Hepatocyte (in vitro differentiated cells): ENCODE data around the gene SHROOM1. TPM values are rescaled to one million over a fixed set of nuclear protein-coding genes. Genes with fewer than 3 reads are reported as not detected.

Source experiments
- DNase-seq: peaks from one replicate; pipeline ENCODE4 v3.0.0-alpha.2; 2016; ENCODE audit warnings: low spot score
- H2AFZ ChIP-seq: fragments of 200-600 bp; sonication (generic); 2 replicates; pipeline ENCODE4 v1.6.0; 2016; ENCODE audit warnings: antibody characterized with exemption, mild to moderate bottlenecking
- H3K27ac ChIP-seq: fragments of 200-600 bp; sonication (generic); 2 replicates; pipeline ENCODE4 v1.5.1; 2016; ENCODE audit warnings: mild to moderate bottlenecking
- H3K27me3 ChIP-seq: fragments of 200-600 bp; sonication (generic); 2 replicates; pipeline ENCODE4 v1.6.1; 2016
- H3K36me3 ChIP-seq: fragments of 200-600 bp; sonication (generic); replicated peaks from 2 replicates; pipeline ENCODE4 v1.5.1; 2016; ENCODE audit warnings: low read depth; ENCODE audit not compliant: insufficient read depth
- H3K4me1 ChIP-seq: fragments of 200-600 bp; sonication (generic); 2 replicates; pipeline ENCODE4 v1.5.1; 2016; ENCODE audit warnings: mild to moderate bottlenecking, moderate library complexity; ENCODE audit not compliant: insufficient read depth
- H3K4me2 ChIP-seq: fragments of 200-600 bp; sonication (generic); 2 replicates; pipeline ENCODE4 v1.6.0; 2016
- H3K4me3 ChIP-seq: fragments of 200-600 bp; sonication (generic); 2 replicates; pipeline ENCODE4 v1.5.1; 2016; ENCODE audit warnings: mild to moderate bottlenecking
- H3K79me2 ChIP-seq: fragments of 200-600 bp; sonication (generic); 2 replicates; pipeline ENCODE4 v1.6.0; 2017; ENCODE audit warnings: mild to moderate bottlenecking
- H3K9me2 ChIP-seq: fragments of 200-600 bp; sonication (generic); replicated peaks from 2 replicates; pipeline ENCODE4 v1.6.0; 2017; ENCODE audit warnings: mild to moderate bottlenecking; ENCODE audit not compliant: insufficient read depth
- H3K9me3 ChIP-seq: fragments of 200-600 bp; sonication (generic); 2 replicates; pipeline ENCODE4 v1.5.1; 2016; ENCODE audit warnings: low read depth, mild to moderate bottlenecking
- H4K20me1 ChIP-seq: fragments of 200-600 bp; sonication (generic); 2 replicates; pipeline ENCODE4 v1.6.0; 2016; ENCODE audit warnings: mild to moderate bottlenecking; ENCODE audit not compliant: insufficient read depth, poor library complexity, severe bottlenecking
- EZH2 ChIP-seq: fragments of 200-600 bp; sonication (generic); IDR thresholded peaks from 2 replicates; pipeline ENCODE4 v1.6.1; 2016; ENCODE audit warnings: antibody characterized with exemption, mild to moderate bottlenecking, borderline replicate concordance
- EZH2phosphoT487 ChIP-seq: fragments of 200-600 bp; sonication (generic); IDR thresholded peaks from one replicate; pipeline ENCODE4 v1.6.1; 2018; ENCODE audit warnings: antibody characterized with exemption, mild to moderate bottlenecking, low read depth, moderate library complexity; ENCODE audit not compliant: unreplicated experiment, severe bottlenecking
- WGBS: methylation state at CpG from one replicate; pipeline ENCODE4 v1.1.6; 2016; ENCODE audit warnings: low lambda C conversion rate; ENCODE audit errors: missing lambda C conversion rate; 5-methylcytosine and 5-hydroxymethylcytosine counted together
- polyA plus RNA-seq: library from polyadenylated mRNA; unstranded; fragments of >200 nt; fragmentation: Nextera tagmentation; extraction: Ambion mirVana; gene quantifications from 2 replicates; pipeline ENCODE4 v1.2.1, GENCODE V29; 2016
- total RNA-seq: library from RNA; depleted of rRNA; stranded (reverse); fragments of >200 nt; gene quantifications from 2 replicates; pipeline ENCODE4 v1.2.3, GENCODE V29; 2014
- TF ChIP-seq, protein P1 (sequence below): fragments of 200-600 bp; sonication (generic); IDR thresholded peaks from 2 replicates; pipeline ENCODE4 v1.5.1; 2016; ENCODE audit warnings: antibody characterized with exemption, mild to moderate bottlenecking; ENCODE audit not compliant: poor library complexity

Gene SHROOM1
- total and polyA plus RNA-seq, 2 experiments from 2014 or later: 10.0 to 19.2 TPM

DNA sequence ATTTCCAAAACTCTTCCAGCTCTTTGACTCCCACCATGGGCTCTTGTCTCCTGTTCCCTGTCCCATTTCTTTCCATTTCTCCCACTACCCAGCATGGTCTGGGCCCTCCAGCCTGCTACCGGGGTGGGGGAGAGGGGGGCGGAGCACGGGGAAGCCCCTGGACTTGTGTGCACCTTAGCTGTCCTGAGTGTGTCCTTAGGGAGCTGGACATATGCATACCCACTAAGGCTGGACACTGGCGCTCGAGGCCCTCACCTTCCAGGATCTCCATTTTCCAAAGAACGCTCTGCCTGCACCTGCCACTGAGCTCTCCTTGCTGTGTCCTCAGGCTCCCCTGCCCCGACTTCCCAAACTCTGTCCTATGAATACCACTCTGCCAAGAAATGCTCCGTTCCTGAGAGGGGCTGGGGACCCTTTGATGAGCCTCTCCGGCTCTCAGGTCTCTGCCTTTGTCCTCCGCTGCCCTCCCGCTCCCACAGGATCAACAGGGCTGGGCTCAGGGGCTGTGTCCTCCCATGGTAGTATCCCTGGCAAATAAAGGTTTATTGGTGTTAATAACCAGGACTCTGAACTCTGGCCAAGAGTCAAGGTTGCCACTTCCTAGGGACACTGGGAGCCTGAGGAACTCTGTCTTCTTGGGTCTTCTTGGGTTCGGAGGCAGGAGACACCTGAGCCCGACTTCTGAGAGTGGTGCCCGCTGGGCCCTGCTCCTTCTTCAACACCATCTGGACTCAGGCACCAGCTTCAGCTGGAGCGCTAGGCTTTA, 831 bp upstream of the SHROOM1 start:
- Histone ChIP-seq H4K20me1 (no peaks in the 10 kb centered on the region), H3K27ac (peak overlapping the region; percentile 86), H3K4me2 (peak overlapping the region; percentile 88), H2AFZ (peak overlapping the region; percentile 72), H3K79me2 (peaks cover 16% of the 10 kb centered on the region), H3K9me3 (no peaks in the 10 kb centered on the region), H3K27me3 (no peaks in the 10 kb centered on the region), H3K9me2 (no peaks in the 10 kb centered on the region), H3K4me1 (peaks cover 4% of the 10 kb centered on the region), H3K36me3 (no peaks in the 10 kb centered on the region), H3K4me3 (no peak overlapping the region)
- WGBS: 88% methylated on average over 15 of the region's 15 CpGs
- DNase-seq: no peak
- TF ChIP-seq EZH2: no peak
- TF ChIP-seq, protein P1, sequence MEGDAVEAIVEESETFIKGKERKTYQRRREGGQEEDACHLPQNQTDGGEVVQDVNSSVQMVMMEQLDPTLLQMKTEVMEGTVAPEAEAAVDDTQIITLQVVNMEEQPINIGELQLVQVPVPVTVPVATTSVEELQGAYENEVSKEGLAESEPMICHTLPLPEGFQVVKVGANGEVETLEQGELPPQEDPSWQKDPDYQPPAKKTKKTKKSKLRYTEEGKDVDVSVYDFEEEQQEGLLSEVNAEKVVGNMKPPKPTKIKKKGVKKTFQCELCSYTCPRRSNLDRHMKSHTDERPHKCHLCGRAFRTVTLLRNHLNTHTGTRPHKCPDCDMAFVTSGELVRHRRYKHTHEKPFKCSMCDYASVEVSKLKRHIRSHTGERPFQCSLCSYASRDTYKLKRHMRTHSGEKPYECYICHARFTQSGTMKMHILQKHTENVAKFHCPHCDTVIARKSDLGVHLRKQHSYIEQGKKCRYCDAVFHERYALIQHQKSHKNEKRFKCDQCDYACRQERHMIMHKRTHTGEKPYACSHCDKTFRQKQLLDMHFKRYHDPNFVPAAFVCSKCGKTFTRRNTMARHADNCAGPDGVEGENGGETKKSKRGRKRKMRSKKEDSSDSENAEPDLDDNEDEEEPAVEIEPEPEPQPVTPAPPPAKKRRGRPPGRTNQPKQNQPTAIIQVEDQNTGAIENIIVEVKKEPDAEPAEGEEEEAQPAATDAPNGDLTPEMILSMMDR: no peak
- no peak for TF ChIP-seq EZH2phosphoT487

DNA sequence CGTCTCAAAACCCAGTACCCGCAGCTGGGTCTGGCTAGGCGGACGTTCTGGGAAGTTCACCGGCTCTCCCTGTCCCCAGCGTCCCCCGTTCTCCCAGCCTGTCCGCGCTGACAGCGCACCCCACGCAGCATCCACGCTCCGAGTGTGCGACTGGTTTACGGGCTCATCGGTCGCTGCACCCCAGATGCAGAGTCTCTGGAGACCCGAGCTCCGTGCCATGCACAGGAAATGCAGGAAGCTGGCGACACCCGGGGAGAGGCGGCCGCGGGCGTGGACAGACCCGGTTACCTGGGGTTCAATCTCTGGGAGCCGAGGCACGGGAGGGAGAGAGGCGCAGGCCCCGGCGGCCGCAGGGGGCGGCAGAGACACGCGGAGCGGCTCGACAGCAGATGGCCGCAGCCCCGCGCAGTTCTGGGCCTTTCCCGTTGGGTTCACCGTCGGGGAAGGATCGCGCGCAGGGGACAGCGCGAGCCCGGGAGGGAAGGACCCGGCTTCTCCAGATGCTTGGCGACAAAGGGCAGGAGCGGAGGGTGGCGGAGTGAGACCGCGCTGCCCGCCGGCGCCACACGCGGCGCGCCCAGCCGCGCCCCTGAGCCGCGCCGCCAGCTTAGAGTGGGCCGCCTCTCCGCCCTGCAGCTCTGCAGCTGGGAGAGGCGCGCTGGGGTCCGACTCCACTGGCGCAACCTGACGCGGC, 558 bp downstream of the SHROOM1 start:
- Histone ChIP-seq H3K36me3 (no peaks in the 10 kb centered on the region), H2AFZ (peak overlapping the region; percentile 72), H3K4me1 (peaks cover 10% of the 10 kb centered on the region), H4K20me1 (no peaks in the 10 kb centered on the region), H3K9me2 (no peaks in the 10 kb centered on the region), H3K27me3 (no peaks in the 10 kb centered on the region), H3K4me2 (peak overlapping the region; percentile 88), H3K9me3 (no peaks in the 10 kb centered on the region), H3K4me3 (peak overlapping the region; percentile 71), H3K27ac (peak overlapping the region; percentile 86), H3K79me2 (peaks cover 16% of the 10 kb centered on the region)
- TF ChIP-seq EZH2: no peak
- no peak for TF ChIP-seq EZH2phosphoT487
- TF ChIP-seq, protein P1: peak; percentile 84
- 9% methylated on average over 62 of the region's 75 CpGs for WGBS
- DNase-seq: peak; percentile 92

DNA sequence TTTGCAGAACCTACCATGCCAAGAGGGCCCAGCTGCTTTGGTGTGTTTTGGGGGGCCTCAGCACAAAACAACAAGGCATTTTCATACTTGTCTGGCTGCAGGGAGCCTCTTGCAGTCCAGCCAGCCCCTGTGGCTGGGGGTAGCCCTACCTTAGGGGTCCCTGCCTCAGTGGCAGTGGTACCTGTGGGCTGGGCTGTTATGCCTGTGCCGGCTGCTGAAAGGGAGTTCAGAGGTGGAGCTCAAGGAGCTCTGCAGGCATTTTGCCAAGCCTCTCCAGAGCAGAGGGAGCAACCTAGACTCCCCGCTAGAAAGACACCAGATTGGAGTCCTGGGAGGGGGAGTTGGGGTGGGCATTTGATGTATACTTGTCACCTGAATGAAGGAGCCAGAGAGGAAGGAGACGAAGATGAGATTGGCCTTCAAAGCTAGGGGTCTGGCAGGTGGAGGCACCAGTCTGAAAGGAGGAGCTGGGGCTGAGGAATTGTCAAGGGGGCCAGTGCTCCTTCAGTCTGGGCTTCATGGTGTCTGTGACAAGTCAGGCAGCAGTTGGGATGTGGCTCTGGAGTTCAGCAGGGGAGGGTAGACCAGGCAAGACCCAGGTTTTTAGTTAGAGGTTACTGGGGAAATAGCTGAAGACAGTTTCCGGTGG, 1.5 kb downstream of the SHROOM1 start:
- Histone ChIP-seq H3K27ac (no peak overlapping the region), H3K4me2 (peak overlapping the region; percentile 88), H3K79me2 (peaks cover 16% of the 10 kb centered on the region), H3K9me3 (no peaks in the 10 kb centered on the region), H3K4me3 (no peak overlapping the region), H3K4me1 (peaks cover 10% of the 10 kb centered on the region), H3K36me3 (no peaks in the 10 kb centered on the region), H3K27me3 (no peaks in the 10 kb centered on the region), H2AFZ (no peak overlapping the region), H4K20me1 (no peaks in the 10 kb centered on the region), H3K9me2 (no peaks in the 10 kb centered on the region)
- 90% methylated on average over 4 of the region's 4 CpGs for WGBS
- TF ChIP-seq EZH2 (no peak), EZH2phosphoT487 (no peak)
- TF ChIP-seq, protein P1: no peak
- no peak for DNase-seq
